VCaP (cell line): ENCODE measurements around the gene STXBP5.

Experiments used
- H3K27ac ChIP-seq: fragments of 450-650 bp; 2 replicates; pipeline ENCODE4 v1.5.1; 2017
- CTCF ChIP-seq: fragments of 450-650 bp; conservative IDR thresholded peaks from 2 replicates; pipeline ENCODE4 v1.5.1; 2017; ENCODE audit warnings: mild to moderate bottlenecking, moderate library complexity

STXBP5 gene

GRCh38 chr6:147213772-147214171 lies 9.6 kb downstream of the STXBP5 start:
- no peak overlapping the region for H3K27ac ChIP-seq

GRCh38 chr6:147214248-147215227 lies 10.3 kb downstream of the STXBP5 start:
- no peak overlapping the region for H3K27ac ChIP-seq
- no peak for TF ChIP-seq CTCF

More at GRCh38 chr6:147213772-147214171, 9.6 kb downstream of the STXBP5 start:
- TF ChIP-seq CTCF: no peak

DNA sequence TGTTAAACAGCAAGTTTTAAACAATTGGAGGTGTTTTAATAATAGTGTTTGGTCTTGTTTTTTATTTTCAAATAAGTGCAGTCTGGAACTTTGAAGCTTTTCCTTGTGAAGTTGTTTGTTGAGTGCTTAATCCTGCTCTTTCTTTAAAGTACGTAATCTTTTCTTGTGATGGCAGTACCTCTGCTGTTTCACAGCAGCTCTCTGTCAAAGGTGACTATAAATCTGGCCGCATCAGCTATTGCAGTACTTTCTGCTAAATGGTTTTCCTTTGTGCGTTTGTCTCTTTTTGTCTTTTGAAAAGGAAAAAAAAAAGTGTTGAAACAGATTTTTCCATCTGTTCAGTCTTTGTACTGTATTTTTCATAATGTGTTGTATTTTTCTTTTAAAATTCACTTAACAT lies 12.7 kb downstream of the STXBP5 start:
- no peak for TF ChIP-seq CTCF
- no peak overlapping the region for H3K27ac ChIP-seq

GRCh38 chr6:147217840-147218404 lies 13.7 kb downstream of the STXBP5 start:
- no peak for TF ChIP-seq CTCF
- no peak overlapping the region for H3K27ac ChIP-seq

- H3K27ac ChIP-seq: no peak overlapping the region
- TF ChIP-seq CTCF: no peak
Observed at GRCh38 chr6:147218797-147219196, 14.6 kb downstream of the STXBP5 start.

DNA sequence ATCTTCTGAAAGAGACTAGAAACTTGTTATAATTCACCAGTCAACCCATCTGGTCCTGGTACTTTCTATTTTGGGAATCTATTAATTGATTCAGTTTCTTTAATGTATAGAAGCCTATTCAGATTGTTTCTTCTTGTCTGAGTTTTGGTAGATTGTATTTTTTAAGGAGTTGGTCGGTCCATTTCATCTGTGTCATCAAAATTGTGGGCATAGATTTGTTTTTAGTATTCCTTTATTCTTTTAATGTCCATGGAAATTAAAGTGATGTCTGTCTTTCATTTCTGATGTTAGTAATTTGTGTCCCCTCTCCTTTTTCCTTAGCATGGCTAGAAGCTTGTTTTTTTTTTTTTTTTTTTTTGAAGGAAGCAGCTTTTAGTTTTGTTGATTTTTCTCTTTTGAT lies 15.2 kb downstream of the STXBP5 start:
- H3K27ac ChIP-seq: no peak overlapping the region
- TF ChIP-seq CTCF: no peak

DNA sequence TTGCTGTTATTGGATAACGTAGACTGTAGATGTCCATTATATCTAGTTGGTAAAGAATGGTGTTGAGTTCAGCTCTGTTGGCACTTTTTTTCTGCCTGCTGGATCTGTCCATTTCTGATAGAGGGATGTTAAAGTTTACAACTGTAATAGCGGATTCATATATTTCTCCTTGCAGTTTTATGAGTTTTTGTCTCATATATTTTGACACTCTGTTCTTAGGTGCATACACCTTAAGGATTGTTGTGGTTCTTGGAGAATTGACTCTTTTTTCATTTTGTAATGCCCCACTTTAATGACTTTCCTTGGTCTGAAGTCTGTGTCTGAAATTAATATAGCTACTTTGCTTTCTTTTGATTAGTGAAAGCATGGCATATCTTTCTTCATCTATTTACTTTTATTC lies 16.1 kb downstream of the STXBP5 start:
- H3K27ac ChIP-seq: no peak overlapping the region
- no peak for TF ChIP-seq CTCF
